Fibroblast of lung (primary cell): ENCODE results near the gene NHLRC2. TPM values are rescaled to one million over a fixed set of nuclear protein-coding genes. Genes with fewer than 3 reads are reported as not detected.
A peak's percentile ranks its signal among the peaks of the same experiment; 100 is the strongest.

ENCODE experiments used
- DNase-seq, 2 donors: peaks; one replicate each; pipeline versions ENCODE4 v3.0.0 to v3.0.0-alpha.2; 2010; ENCODE audit warnings: low read depth in 2 of 2
- H2AFZ ChIP-seq: 2 replicates; pipeline ENCODE4 v1.5.1; 2012; ENCODE audit warnings: low read length, control low read depth, inconsistent platforms
- H3K27ac ChIP-seq: 2 replicates; pipeline ENCODE4 v1.5.1; 2011; ENCODE audit warnings: low read length, control low read depth; ENCODE audit not compliant: insufficient read depth
- H3K27me3 ChIP-seq: 2 replicates; pipeline ENCODE4 v1.5.1; 2011; ENCODE audit warnings: mild to moderate bottlenecking, low read length; ENCODE audit not compliant: control insufficient read depth, insufficient read depth
- H3K36me3 ChIP-seq: 2 replicates; pipeline ENCODE4 v1.5.1; 2011; ENCODE audit warnings: low read length; ENCODE audit not compliant: control insufficient read depth, insufficient read depth
- H3K4me1 ChIP-seq: 2 replicates; pipeline ENCODE4 v1.5.1; 2011; ENCODE audit warnings: low read length; ENCODE audit not compliant: control insufficient read depth, insufficient read depth; ENCODE audit errors: extremely low read depth
- H3K4me2 ChIP-seq: 2 replicates; pipeline ENCODE4 v1.5.1; 2011; ENCODE audit warnings: low read length, control low read depth; ENCODE audit not compliant: insufficient read depth; ENCODE audit errors: extremely low read depth
- H3K4me3 ChIP-seq, 4 experiments: fragments of 200-600 bp in 1 of 4; sonication (generic) in 1 of 4; replicated peaks in 1 of 4; 2 replicates each; pipeline ENCODE4 v1.5.1; 2011 to 2016; ENCODE audit warnings: low read length in 4 of 4, low read depth in 3 of 4, mild to moderate bottlenecking in 3 of 4, control low read depth in 2 of 4, inconsistent platforms in 1 of 4, mixed read lengths in 1 of 4; ENCODE audit not compliant: insufficient read depth in 1 of 4; ENCODE audit errors: control extremely low read depth in 1 of 4
- H3K79me2 ChIP-seq: 2 replicates; pipeline ENCODE4 v1.5.1; 2012; ENCODE audit warnings: mild to moderate bottlenecking, low read length, inconsistent platforms; ENCODE audit not compliant: control insufficient read depth, insufficient read depth
- H3K9ac ChIP-seq: 2 replicates; pipeline ENCODE4 v1.5.1; 2011; ENCODE audit warnings: mild to moderate bottlenecking, low read length, control low read depth; ENCODE audit not compliant: insufficient read depth
- H3K9me3 ChIP-seq: 2 replicates; pipeline ENCODE4 v1.5.1; 2012; ENCODE audit warnings: low read depth, low read length; ENCODE audit not compliant: control insufficient read depth, insufficient read depth
- H4K20me1 ChIP-seq: 2 replicates; pipeline ENCODE4 v1.5.1; 2011; ENCODE audit warnings: low read length; ENCODE audit not compliant: control insufficient read depth, insufficient read depth; ENCODE audit errors: extremely low read depth
- EZH2 ChIP-seq: IDR thresholded peaks from 2 replicates; pipeline ENCODE4 v1.5.1; 2012; ENCODE audit warnings: low read length, control low read depth, mild to moderate bottlenecking; ENCODE audit errors: missing control alignments
- polyA plus RNA-seq, 2 donors: library from polyadenylated mRNA; depleted of rRNA in 1 of 2; stranded (reverse) in 1 of 2; unstranded in 1 of 2; fragments of >200 nt; gene quantifications; 2 replicates each; pipeline ENCODE4 v1.2.1, GENCODE V29; 2011 to 2012; ENCODE audit warnings: missing spikeins in 1 of 2
- total RNA-seq: library from RNA; depleted of rRNA; stranded (reverse); fragments of >200 nt; gene quantifications from 2 replicates; pipeline ENCODE4 v1.2.1, GENCODE V29; 2014
- TF ChIP-seq, protein P1 (sequence below), 2 donors: IDR thresholded peaks in 1 of 2; conservative IDR thresholded peaks in 1 of 2; 1 replicate in 1 of 2; 2 replicates in 1 of 2; pipeline ENCODE4 v1.5.1; 2011 to 2012; ENCODE audit warnings: low read length in 2 of 2, control low read depth in 1 of 2, inconsistent platforms in 1 of 2, low read depth in 1 of 2, mild to moderate bottlenecking in 1 of 2

NHLRC2 gene
- total and polyA plus RNA-seq, 2 donors (not counting 1 experiment from before 2014, with no cell fraction given): 10.1 to 11.9 TPM

DNA sequence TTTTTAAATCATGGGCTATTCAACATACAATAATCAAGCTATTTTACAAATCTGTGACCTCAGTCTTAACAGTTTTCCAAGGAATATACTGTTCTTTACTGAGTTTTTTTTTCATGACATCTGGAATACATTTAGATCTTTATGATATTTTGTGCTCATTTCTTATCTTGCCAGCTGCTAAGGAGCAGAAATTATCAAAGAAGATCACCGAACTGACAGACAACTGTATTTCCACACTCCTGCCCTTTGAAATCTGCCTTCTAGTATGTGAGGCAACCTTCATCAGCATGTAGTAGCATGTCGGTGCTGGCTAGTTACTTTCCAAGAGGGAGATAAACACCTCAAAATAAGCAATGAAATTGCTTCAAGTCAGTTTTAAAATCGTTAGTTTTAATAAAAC, 66.4 kb downstream of the NHLRC2 start:
- no peak overlapping the region for H3K9ac ChIP-seq
- no peaks in the 10 kb centered on the region for H4K20me1 ChIP-seq
- H3K4me1 ChIP-seq: no peaks in the 10 kb centered on the region
- TF ChIP-seq, protein P1, sequence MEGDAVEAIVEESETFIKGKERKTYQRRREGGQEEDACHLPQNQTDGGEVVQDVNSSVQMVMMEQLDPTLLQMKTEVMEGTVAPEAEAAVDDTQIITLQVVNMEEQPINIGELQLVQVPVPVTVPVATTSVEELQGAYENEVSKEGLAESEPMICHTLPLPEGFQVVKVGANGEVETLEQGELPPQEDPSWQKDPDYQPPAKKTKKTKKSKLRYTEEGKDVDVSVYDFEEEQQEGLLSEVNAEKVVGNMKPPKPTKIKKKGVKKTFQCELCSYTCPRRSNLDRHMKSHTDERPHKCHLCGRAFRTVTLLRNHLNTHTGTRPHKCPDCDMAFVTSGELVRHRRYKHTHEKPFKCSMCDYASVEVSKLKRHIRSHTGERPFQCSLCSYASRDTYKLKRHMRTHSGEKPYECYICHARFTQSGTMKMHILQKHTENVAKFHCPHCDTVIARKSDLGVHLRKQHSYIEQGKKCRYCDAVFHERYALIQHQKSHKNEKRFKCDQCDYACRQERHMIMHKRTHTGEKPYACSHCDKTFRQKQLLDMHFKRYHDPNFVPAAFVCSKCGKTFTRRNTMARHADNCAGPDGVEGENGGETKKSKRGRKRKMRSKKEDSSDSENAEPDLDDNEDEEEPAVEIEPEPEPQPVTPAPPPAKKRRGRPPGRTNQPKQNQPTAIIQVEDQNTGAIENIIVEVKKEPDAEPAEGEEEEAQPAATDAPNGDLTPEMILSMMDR (conservative IDR thresholded peaks at IDR 0.05 in 1 of 2, IDR thresholded peaks at IDR 0.05 in 1 of 2; ENCODE audit: low read depth in 1 of 2, low read length in 2 of 2): no peak
- no peak for TF ChIP-seq EZH2
- no peak for DNase-seq
- H3K9me3 ChIP-seq: no peaks in the 10 kb centered on the region
- no peak overlapping the region for H3K27ac ChIP-seq
- no peaks in the 10 kb centered on the region for H3K36me3 ChIP-seq
- no peak overlapping the region for H2AFZ ChIP-seq
- H3K4me2 ChIP-seq: no peak overlapping the region
- no peaks in the 10 kb centered on the region for H3K79me2 ChIP-seq
- H3K4me3 ChIP-seq: no peak overlapping the region
- no peaks in the 10 kb centered on the region for H3K27me3 ChIP-seq

DNA sequence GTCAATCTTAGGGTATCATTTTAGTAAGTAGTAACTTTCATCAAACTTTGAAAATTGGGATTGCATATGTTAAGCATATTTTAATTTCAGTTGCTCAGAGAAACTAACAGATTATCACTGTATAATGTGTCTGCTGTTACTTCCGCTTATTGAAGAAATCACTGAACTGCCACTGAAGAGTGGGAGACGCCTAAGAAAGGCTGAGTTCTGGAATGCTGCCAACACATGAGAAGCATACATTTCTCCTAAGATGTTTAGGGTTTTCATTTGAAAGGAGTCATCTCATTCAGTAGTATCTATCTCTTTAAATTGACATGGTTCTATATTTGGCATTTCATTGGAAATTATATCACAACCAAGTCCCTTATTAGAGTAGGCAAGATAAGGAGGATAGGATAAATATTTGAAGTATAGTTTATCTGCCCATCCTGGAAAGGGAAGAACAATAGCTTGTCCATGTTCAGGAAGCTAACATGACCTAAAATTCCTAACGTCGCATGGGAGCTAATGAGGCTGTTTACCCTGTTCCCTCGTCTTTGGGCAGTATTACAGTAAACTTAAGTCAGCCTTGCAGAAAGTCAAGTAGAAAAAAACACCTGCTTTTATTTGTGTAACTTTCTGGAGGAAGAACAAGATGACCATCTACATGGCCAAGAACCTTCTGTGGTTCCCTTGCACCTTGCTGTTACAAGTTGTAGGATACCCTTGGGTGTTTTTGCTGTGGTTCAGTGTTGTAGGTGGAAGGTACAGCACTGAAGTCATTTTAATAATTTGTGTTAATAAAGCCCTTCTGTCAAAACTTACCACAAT, 67.3 kb downstream of the NHLRC2 start:
- Histone ChIP-seq H3K4me3 (no peak overlapping the region), H3K36me3 (no peaks in the 10 kb centered on the region), H3K27ac (no peak overlapping the region), H3K79me2 (no peaks in the 10 kb centered on the region), H3K9ac (no peak overlapping the region), H3K27me3 (no peaks in the 10 kb centered on the region), H3K4me1 (no peaks in the 10 kb centered on the region), H3K4me2 (no peak overlapping the region), H2AFZ (no peak overlapping the region), H4K20me1 (no peaks in the 10 kb centered on the region), H3K9me3 (no peaks in the 10 kb centered on the region)
- peak in 1 of 2 donors; percentile 14 for DNase-seq
- TF ChIP-seq, protein P1 (conservative IDR thresholded peaks at IDR 0.05 in 1 of 2, IDR thresholded peaks at IDR 0.05 in 1 of 2; ENCODE audit: low read depth in 1 of 2, low read length in 2 of 2): no peak
- TF ChIP-seq EZH2: no peak

DNA sequence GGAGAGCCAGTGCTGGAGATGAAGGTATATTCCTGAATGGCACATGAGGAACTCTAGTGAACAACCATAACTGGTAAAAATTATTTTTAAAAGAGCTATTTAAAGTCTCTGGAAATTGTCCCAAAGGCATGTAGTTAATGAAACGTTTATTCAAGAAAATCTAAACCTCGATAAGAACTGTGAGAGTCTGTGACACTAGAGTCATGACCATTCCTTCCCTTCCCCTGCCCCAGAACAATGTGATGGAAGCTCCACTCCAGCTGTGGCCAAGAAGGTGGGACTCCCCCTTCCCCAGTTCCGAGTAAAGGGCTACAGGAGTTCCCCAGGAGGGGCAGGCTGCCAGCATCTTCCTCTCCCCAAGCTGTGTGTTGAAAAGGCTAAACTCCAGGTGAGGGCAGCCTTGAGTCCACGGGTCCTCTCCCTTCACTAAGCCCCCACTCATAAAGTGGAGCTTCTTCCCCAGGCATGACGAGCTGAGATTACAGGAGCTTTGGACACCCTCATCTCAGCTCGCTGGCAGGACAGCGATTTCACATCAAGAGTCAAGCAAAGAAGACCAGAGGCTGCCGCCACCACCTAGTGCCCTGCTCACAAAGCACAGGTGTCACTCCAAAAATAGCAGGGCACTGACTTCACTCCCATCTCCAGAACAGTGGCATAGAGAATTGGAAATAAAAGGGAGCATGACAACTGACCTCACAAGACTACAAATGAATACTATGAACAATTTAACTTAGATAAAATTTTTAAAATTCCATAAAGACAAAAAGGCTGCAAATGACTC, 68.5 kb downstream of the NHLRC2 start:
- H3K36me3 ChIP-seq: no peaks in the 10 kb centered on the region
- H2AFZ ChIP-seq: no peak overlapping the region
- no peaks in the 10 kb centered on the region for H3K79me2 ChIP-seq
- no peak for TF ChIP-seq EZH2
- TF ChIP-seq, protein P1 (conservative IDR thresholded peaks at IDR 0.05 in 1 of 2, IDR thresholded peaks at IDR 0.05 in 1 of 2; ENCODE audit: low read depth in 1 of 2, low read length in 2 of 2): no peak
- no peaks in the 10 kb centered on the region for H3K27me3 ChIP-seq
- H3K4me2 ChIP-seq: no peak overlapping the region
- no peak for DNase-seq
- H4K20me1 ChIP-seq: no peaks in the 10 kb centered on the region
- no peak overlapping the region for H3K4me3 ChIP-seq
- H3K4me1 ChIP-seq: no peaks in the 10 kb centered on the region
- H3K9ac ChIP-seq: no peak overlapping the region
- H3K27ac ChIP-seq: no peak overlapping the region
- H3K9me3 ChIP-seq: no peaks in the 10 kb centered on the region
